Esophagus squamous epithelium (tissue), 4 donors: Measurements from ENCODE around the gene RBM47.

Experiments
- CTCF ChIP-seq, 6 experiments: fragments of 450-650 bp in 4 of 6; fragments of 200-600 bp in 2 of 6; sonication (generic) in 2 of 6; IDR thresholded peaks; one replicate each; pipeline ENCODE4 v1.5.1; 2016 to 2019; ENCODE audit warnings: antibody characterized with exemption in 6 of 6, mild to moderate bottlenecking in 4 of 6, moderate library complexity in 4 of 6
- POLR2A ChIP-seq, 4 donors: fragments of 450-650 bp; IDR thresholded peaks; one replicate each; pipeline ENCODE4 v1.6.1; 2017; ENCODE audit warnings: antibody characterized with exemption in 4 of 4, mild to moderate bottlenecking in 4 of 4, moderate library complexity in 3 of 4

GRCh38 chr4:40453912-40454311 lies 175.8 kb downstream of the RBM47 start:
- TF ChIP-seq CTCF (IDR thresholded peaks at IDR 0.05): no peak
- no peak for TF ChIP-seq POLR2A (IDR thresholded peaks at IDR 0.05)
